Measurements from ENCODE around the gene KRT36. TPM values are rescaled to one million over a fixed set of nuclear protein-coding genes. Genes with fewer than 3 reads are reported as not detected.

The KRT36 gene
- total RNA-seq, 1 experiment from 2014 or later: not detected

DNA sequence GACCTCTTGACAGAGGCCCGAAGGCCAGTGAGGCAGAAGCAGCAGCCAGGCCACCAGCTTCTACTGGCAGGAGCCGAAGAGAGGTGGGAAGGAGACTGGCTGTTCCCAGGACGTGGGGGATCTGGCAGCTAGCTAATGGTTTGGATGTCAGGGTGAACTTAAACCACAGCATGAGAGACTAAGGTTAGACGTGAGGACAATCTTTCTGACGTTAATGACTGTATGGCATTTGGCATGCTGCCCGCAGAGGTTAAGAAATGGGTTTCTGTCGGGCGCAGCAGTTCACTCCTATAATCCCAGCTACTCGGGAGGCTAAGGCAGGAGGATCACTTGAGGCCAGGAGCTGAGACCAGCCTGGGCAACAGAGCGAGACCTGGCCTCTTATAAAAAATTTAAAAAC, 22.0 kb upstream of the KRT36 start:
- TF ChIP-seq, protein P1, sequence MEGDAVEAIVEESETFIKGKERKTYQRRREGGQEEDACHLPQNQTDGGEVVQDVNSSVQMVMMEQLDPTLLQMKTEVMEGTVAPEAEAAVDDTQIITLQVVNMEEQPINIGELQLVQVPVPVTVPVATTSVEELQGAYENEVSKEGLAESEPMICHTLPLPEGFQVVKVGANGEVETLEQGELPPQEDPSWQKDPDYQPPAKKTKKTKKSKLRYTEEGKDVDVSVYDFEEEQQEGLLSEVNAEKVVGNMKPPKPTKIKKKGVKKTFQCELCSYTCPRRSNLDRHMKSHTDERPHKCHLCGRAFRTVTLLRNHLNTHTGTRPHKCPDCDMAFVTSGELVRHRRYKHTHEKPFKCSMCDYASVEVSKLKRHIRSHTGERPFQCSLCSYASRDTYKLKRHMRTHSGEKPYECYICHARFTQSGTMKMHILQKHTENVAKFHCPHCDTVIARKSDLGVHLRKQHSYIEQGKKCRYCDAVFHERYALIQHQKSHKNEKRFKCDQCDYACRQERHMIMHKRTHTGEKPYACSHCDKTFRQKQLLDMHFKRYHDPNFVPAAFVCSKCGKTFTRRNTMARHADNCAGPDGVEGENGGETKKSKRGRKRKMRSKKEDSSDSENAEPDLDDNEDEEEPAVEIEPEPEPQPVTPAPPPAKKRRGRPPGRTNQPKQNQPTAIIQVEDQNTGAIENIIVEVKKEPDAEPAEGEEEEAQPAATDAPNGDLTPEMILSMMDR (IDR thresholded peaks at IDR 0.05; ENCODE audit: unreplicated experiment): no peak
- Mint-ChIP-seq H3K4me1 (ENCODE audit: insufficient read depth, unreplicated experiment) (peaks cover 13% of the 10 kb centered on the region), H3K36me3 (ENCODE audit: insufficient read depth, unreplicated experiment) (peaks cover 31% of the 10 kb centered on the region), H3K4me3 (ENCODE audit: unreplicated experiment) (no peak overlapping the region), H3K9me3 (ENCODE audit: unreplicated experiment) (no peaks in the 10 kb centered on the region), H3K27ac (ENCODE audit: low read depth, unreplicated experiment) (no peak overlapping the region), H3K27me3 (ENCODE audit: insufficient read depth, unreplicated experiment) (no peaks in the 10 kb centered on the region)
- intact Hi-C loops (cut with micrococcal nuclease): no loop called here
- CTCF ChIA-PET: interaction anchor here (0.8 to 1.3 kb wide), 2 partner anchors 14 to 16 kb away, joined by 4 to 5 read pairs; no protein-coding TSS in a partner anchor
- peak; percentile 35 for DNase-seq (ENCODE audit: unreplicated experiment)
- POLR2A ChIA-PET: interaction anchor here (0.6 to 2.1 kb wide), 7 partner anchors 9 to 602 kb away, joined by 3 to 11 read pairs (median 5); no protein-coding TSS in a partner anchor
- BruUV-seq (replicated peaks): no TSS peak

DNA sequence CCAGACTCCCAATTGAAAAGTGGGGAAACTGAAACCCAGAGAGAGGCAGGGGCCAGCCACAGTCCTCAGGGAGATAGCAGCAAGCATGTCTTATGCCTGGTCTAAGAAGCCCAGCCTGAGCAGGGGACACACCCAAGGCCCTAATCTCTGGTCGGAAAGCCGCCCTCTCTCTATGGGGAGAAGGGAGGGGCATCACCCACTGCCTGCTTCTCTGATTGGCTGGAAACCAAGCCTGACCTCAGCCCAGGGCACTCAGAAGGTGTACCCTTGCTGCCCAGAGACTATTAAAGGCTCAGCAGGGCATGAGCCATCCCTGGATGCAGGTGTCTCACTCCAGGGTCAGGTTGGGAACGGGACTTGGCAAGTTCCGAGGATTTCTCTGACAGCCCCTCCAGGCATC, 21.4 kb upstream of the KRT36 start:
- no TSS peak for BruUV-seq (replicated peaks)
- intact Hi-C loops (cut with micrococcal nuclease): no loop called here
- Mint-ChIP-seq H3K27me3 (ENCODE audit: insufficient read depth, unreplicated experiment) (no peaks in the 10 kb centered on the region), H3K4me1 (ENCODE audit: insufficient read depth, unreplicated experiment) (peaks cover 13% of the 10 kb centered on the region), H3K9me3 (ENCODE audit: unreplicated experiment) (no peaks in the 10 kb centered on the region), H3K4me3 (ENCODE audit: unreplicated experiment) (no peak overlapping the region), H3K36me3 (ENCODE audit: insufficient read depth, unreplicated experiment) (peaks cover 29% of the 10 kb centered on the region), H3K27ac (ENCODE audit: low read depth, unreplicated experiment) (no peak overlapping the region)
- TF ChIP-seq, protein P1 (IDR thresholded peaks at IDR 0.05; ENCODE audit: unreplicated experiment): no peak
- no peak for DNase-seq (ENCODE audit: unreplicated experiment)
- ChIA-PET CTCF (no interaction called here), POLR2A (interaction anchor here (0.6 to 2.1 kb wide), 4 partner anchors 10 to 602 kb away, joined by 3 to 11 read pairs (median 6); no protein-coding TSS in a partner anchor)

DNA sequence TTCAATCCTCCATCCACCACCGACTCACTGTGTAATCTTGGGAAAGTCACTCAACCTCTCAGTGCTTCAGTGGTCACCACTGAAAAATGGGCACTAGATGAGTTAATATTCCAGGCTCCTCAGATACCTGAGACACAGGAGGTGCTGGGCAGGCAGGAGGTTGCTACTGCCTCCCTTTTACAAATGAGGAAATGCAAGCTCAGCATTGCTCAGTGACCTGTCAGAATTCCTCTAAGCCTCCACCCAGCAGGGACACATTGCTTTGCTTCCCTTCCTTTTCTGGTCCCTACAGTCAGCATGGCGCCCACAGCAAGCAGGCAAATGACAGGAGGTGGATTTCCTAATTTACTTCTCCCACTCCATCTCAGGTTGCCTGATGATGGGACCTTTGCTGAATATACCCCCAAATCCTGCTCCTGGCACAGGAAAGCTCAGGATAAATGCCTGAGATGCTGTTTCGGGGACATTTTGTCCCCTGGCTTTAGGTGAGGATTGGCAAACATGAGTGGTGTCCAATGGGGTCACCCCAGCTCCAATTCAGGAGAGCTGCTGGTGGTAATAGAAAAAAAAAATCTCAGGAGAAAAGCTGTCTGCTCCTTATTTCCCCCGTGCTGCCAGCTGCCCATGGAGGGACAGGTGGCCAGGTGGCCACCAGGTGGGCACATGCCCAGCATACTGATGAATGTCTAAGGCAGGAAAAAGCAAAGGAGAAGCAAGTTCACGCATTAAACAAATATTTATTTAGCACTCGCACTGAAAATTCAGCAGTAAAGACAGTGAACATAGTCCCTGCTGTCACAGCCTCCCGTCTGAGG, 20.7 kb upstream of the KRT36 start:
- Mint-ChIP-seq H3K4me1 (ENCODE audit: insufficient read depth, unreplicated experiment) (peaks cover 11% of the 10 kb centered on the region), H3K4me3 (ENCODE audit: unreplicated experiment) (no peak overlapping the region), H3K27ac (ENCODE audit: low read depth, unreplicated experiment) (no peak overlapping the region), H3K9me3 (ENCODE audit: unreplicated experiment) (no peaks in the 10 kb centered on the region), H3K36me3 (ENCODE audit: insufficient read depth, unreplicated experiment) (peaks cover 23% of the 10 kb centered on the region), H3K27me3 (ENCODE audit: insufficient read depth, unreplicated experiment) (no peaks in the 10 kb centered on the region)
- ChIA-PET POLR2A (interaction anchor here (0.7 to 0.8 kb wide), 2 partner anchors 9 to 671 kb away, joined by 3 read pairs; partner anchors contain the start of gene KRT15), CTCF (interaction anchor here (0.9 kb wide), 2 partner anchors 39 to 156 kb away, joined by 3 read pairs; no protein-coding TSS in a partner anchor)
- intact Hi-C loops (cut with micrococcal nuclease): no loop called here
- no TSS peak for BruUV-seq (replicated peaks)
- TF ChIP-seq, protein P1 (IDR thresholded peaks at IDR 0.05; ENCODE audit: unreplicated experiment): no peak
- DNase-seq (ENCODE audit: unreplicated experiment): no peak

DNA sequence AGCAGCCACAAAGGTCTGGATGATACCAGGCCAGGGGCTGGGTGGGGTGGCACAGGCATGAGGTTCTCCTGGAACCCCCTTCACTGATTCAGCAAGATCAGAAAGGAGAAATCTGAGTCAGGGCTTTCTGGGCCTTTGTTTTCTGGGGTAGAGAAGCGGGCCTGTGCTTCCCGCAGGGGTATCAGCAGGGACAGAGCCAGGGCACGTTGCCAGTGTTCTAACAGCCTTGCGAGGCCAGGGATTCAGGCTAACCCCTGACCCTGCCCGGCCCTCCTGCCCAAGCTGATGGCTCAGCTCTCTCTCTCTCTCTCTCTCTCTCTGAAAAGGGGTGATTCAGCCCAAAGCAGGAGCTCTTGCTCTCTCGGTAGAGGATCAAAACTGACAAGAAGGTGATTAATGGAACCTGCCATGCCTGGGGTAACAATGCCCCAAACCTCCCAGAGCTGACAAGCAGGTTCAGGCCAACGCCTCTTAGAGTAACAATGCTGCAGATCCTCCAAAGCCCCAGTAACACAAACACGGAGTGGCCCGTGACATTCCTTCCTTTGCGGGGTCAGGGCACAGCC, 17.7 kb upstream of the KRT36 start:
- Mint-ChIP-seq H3K4me3 (ENCODE audit: unreplicated experiment) (no peak overlapping the region), H3K27me3 (ENCODE audit: insufficient read depth, unreplicated experiment) (no peaks in the 10 kb centered on the region), H3K4me1 (ENCODE audit: insufficient read depth, unreplicated experiment) (peaks cover under 1% of the 10 kb centered on the region), H3K9me3 (ENCODE audit: unreplicated experiment) (no peaks in the 10 kb centered on the region), H3K27ac (ENCODE audit: low read depth, unreplicated experiment) (no peak overlapping the region), H3K36me3 (ENCODE audit: insufficient read depth, unreplicated experiment) (no peaks in the 10 kb centered on the region)
- TF ChIP-seq, protein P1 (IDR thresholded peaks at IDR 0.05; ENCODE audit: unreplicated experiment): no peak
- ChIA-PET POLR2A (interaction anchor here (0.6 to 1.4 kb wide), 3 partner anchors 10 to 148 kb away, joined by 3 to 4 read pairs (median 3); no protein-coding TSS in a partner anchor), CTCF (interaction anchor here (0.5 to 4.9 kb wide), 2 partner anchors 41 to 155 kb away, joined by 3 to 20 read pairs; no protein-coding TSS in a partner anchor)
- BruUV-seq (replicated peaks): no TSS peak
- intact Hi-C loops (cut with micrococcal nuclease): no loop called here
- DNase-seq (ENCODE audit: unreplicated experiment): no peak
